HCT116 (cell line): Measurements from ENCODE around the gene MIEF2. TPM values are rescaled to one million over a fixed set of nuclear protein-coding genes. Genes with fewer than 3 reads are reported as not detected.

Experiments used
- ATAC-seq: fragments of 200-7000 bp; cut with Tn5 transposase; 2 replicates; pipeline ENCODE4 v1.9.1; 2020; ENCODE audit warnings: mild to moderate bottlenecking, moderate library complexity
- Bru-seq: library from RNA; stranded (reverse); fragments of 400-500 nt; gene quantifications from one replicate; lab custom pipeline; 2021; lab: Mats Ljungman, UMichigan
- BruChase-seq, 2 experiments: library from RNA; stranded (reverse); fragments of 400-500 nt; gene quantifications; one replicate each; lab custom pipeline; 2021; lab: Mats Ljungman, UMichigan
- BruUV-seq: library from RNA; stranded (reverse); fragments of 400-500 nt; replicated peaks from 2 replicates; lab custom pipeline; 2021; lab: Mats Ljungman, UMichigan
- CTCF ChIA-PET: fragments of 300-600 bp; sonication (Branson Sonifier 250); formaldehyde crosslinking; loops from one replicate; lab custom pipeline; 2021; ENCODE audit warnings: antibody characterized with exemption; lab: Charles Lee
- POLR2A ChIA-PET: fragments of 300-600, 350-600 bp; sonication (Branson Sonifier 250); formaldehyde crosslinking; loops from one replicate; lab custom pipeline; 2021; ENCODE audit warnings: antibody characterized with exemption; lab: Charles Lee
- RAD21 ChIA-PET, 2 experiments: fragments of 300-600 bp; sonication (Branson Sonifier 250); formaldehyde crosslinking; loops; one replicate each; lab custom pipeline; 2023; ENCODE audit warnings: low total read pairs in 2 of 2; ENCODE audit not compliant: uncharacterized antibody in 2 of 2, unreplicated experiment in 2 of 2, low non-redundant PET in 1 of 2; lab: Charles Lee
- DNase-seq: peaks from one replicate; pipeline ENCODE4 v3.0.0-alpha.2; 2010; ENCODE audit warnings: low read depth, low spot score
- H2AFZ ChIP-seq: fragments of 200-600 bp; shearing (Covaris generic), sonication (generic); 2 replicates; pipeline ENCODE4 v1.6.1; 2017; ENCODE audit warnings: low read depth, mixed run types, mixed read lengths, antibody characterized with exemption, low read length; ENCODE audit not compliant: poor library complexity, severe bottlenecking
- H3K27ac ChIP-seq: 2 replicates; pipeline ENCODE4 v1.5.1; 2012; ENCODE audit warnings: low read depth, low read length
- H3K27me3 ChIP-seq: fragments of 200-600 bp; sonication (generic); 2 replicates; pipeline ENCODE4 v1.6.1; 2016; ENCODE audit warnings: mixed run types, low read length, mixed read lengths; ENCODE audit not compliant: insufficient read depth
- H3K36me3 ChIP-seq, 2 experiments: fragments of 200-500 bp in 1 of 2; fragments of 200-600 bp in 1 of 2; sonication (Bioruptor generic) in 1 of 2; sonication (generic) in 1 of 2; 2 replicates each; pipeline versions ENCODE4 v1.5.1 to v1.6.1; 2014 to 2016; ENCODE audit warnings: low read length in 2 of 2, inconsistent platforms in 1 of 2, mixed read lengths in 1 of 2, mixed run types in 1 of 2; ENCODE audit not compliant: insufficient read depth in 2 of 2, control insufficient read depth in 1 of 2
- H3K4me1 ChIP-seq, 2 experiments: fragments of 200-600 bp in 1 of 2; sonication (generic) in 1 of 2; 2 replicates each; pipeline versions ENCODE4 v1.5.1 to v1.6.1; 2012 to 2017; ENCODE audit warnings: low read length in 2 of 2, inconsistent platforms in 1 of 2, mild to moderate bottlenecking in 1 of 2, mixed read lengths in 1 of 2, mixed run types in 1 of 2, moderate library complexity in 1 of 2; ENCODE audit not compliant: insufficient read depth in 2 of 2, control insufficient read depth in 1 of 2
- H3K4me2 ChIP-seq: fragments of 200-600 bp; sonication (generic); 2 replicates; pipeline ENCODE4 v1.6.1; 2017; ENCODE audit warnings: mixed run types, low read length, mixed read lengths
- H3K4me3 ChIP-seq, 2 experiments: fragments of 200-600 bp in 1 of 2; sonication (generic) in 1 of 2; replicated peaks in 1 of 2; 2 replicates each; pipeline ENCODE4 v1.5.1; 2011 to 2016; ENCODE audit warnings: low read length in 2 of 2, control low read depth in 1 of 2, low read depth in 1 of 2, mild to moderate bottlenecking in 1 of 2, mixed read lengths in 1 of 2, mixed run types in 1 of 2
- H3K79me2 ChIP-seq: fragments of 200-600 bp; sonication (generic); 2 replicates; pipeline ENCODE4 v1.6.1; 2017; ENCODE audit warnings: mild to moderate bottlenecking, mixed run types, low read length, moderate library complexity, mixed read lengths; ENCODE audit not compliant: insufficient read depth
- H3K9ac ChIP-seq: fragments of 200-600 bp; sonication (generic); 2 replicates; pipeline ENCODE4 v1.6.1; 2016; ENCODE audit warnings: low read length, mixed read lengths
- H3K9me2 ChIP-seq: fragments of 200-600 bp; sonication (generic), shearing (Covaris generic); 2 replicates; pipeline ENCODE4 v1.6.1; 2017; ENCODE audit warnings: mixed run types, mild to moderate bottlenecking, moderate library complexity; ENCODE audit not compliant: insufficient read depth
- H3K9me3 ChIP-seq, 2 experiments: fragments of 200-500 bp in 1 of 2; fragments of 200-600 bp in 1 of 2; sonication (Bioruptor generic) in 1 of 2; sonication (generic) in 1 of 2; 2 replicates each; pipeline ENCODE4 v1.6.1; 2014 to 2017; ENCODE audit warnings: low read length in 2 of 2, mixed read lengths in 2 of 2, inconsistent platforms in 1 of 2, low read depth in 1 of 2, mild to moderate bottlenecking in 1 of 2, mixed run types in 1 of 2, moderate library complexity in 1 of 2; ENCODE audit not compliant: control insufficient read depth in 1 of 2, insufficient read depth in 1 of 2
- H4K20me1 ChIP-seq: fragments of 200-600 bp; sonication (generic), shearing (Covaris generic); 2 replicates; pipeline ENCODE4 v1.6.1; 2017; ENCODE audit warnings: mixed run types, mild to moderate bottlenecking, moderate library complexity; ENCODE audit not compliant: insufficient read depth
- POLR2A ChIP-seq: IDR thresholded peaks from 2 replicates; pipeline ENCODE4 v1.7.0; 2011; ENCODE audit warnings: borderline replicate concordance; ENCODE audit not compliant: insufficient read depth, insufficient read length; ENCODE audit errors: extremely low read depth
- POLR2AphosphoS5 ChIP-seq: IDR thresholded peaks from 2 replicates; pipeline ENCODE4 v1.6.1; 2011; ENCODE audit warnings: mild to moderate bottlenecking, low read depth, low read length, moderate library complexity
- SP1 ChIP-seq: IDR thresholded peaks from 2 replicates; pipeline ENCODE4 v1.6.1; 2012; ENCODE audit warnings: low read depth
- TCF7L2 ChIP-seq: IDR thresholded peaks from 2 replicates; pipeline ENCODE4 v1.7.0; 2011; ENCODE audit warnings: borderline replicate concordance, inconsistent platforms; ENCODE audit not compliant: insufficient read depth, insufficient read length; ENCODE audit errors: extremely low read depth
- ZFX ChIP-seq: fragments of 450-650 bp; IDR thresholded peaks from 2 replicates; pipeline ENCODE4 v1.6.1; 2017
- intact Hi-C: fragments of 100-400 bp; cut with micrococcal nuclease; formaldehyde crosslinking; loops from 2 replicates; pipeline ENCODE4 v1.10.0; 2022
- long read RNA-seq: library from polyadenylated mRNA; unstranded; transcript quantifications from one replicate; pipeline ENCODE4 v2.0.0, GENCODE V29; 2021; ENCODE audit not compliant: unreplicated experiment
- polyA plus RNA-seq: library from polyadenylated mRNA; unstranded; fragments of >200 nt; gene quantifications from 2 replicates; pipeline ENCODE4 v1.2.1, GENCODE V29; 2012; ENCODE audit warnings: missing spikeins
- total RNA-seq: library from RNA; stranded (reverse); gene quantifications from one replicate; pipeline ENCODE4 v1.2.1, GENCODE V29; 2021; ENCODE audit not compliant: unreplicated experiment
- TF ChIP-seq, protein P1 (sequence below): IDR thresholded peaks from 2 replicates; pipeline ENCODE4 v1.6.1; 2012; ENCODE audit warnings: low read depth
- TF ChIP-seq, protein P2 (sequence below): IDR thresholded peaks from 2 replicates; pipeline ENCODE4 v1.6.1; 2012

MIEF2 gene, protein sequence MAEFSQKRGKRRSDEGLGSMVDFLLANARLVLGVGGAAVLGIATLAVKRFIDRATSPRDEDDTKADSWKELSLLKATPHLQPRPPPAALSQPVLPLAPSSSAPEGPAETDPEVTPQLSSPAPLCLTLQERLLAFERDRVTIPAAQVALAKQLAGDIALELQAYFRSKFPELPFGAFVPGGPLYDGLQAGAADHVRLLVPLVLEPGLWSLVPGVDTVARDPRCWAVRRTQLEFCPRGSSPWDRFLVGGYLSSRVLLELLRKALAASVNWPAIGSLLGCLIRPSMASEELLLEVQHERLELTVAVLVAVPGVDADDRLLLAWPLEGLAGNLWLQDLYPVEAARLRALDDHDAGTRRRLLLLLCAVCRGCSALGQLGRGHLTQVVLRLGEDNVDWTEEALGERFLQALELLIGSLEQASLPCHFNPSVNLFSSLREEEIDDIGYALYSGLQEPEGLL
- total RNA-seq (9.3 TPM), Bru-seq, nascent RNA (percentile 59 among the genes with signal in this experiment), BruChase-seq, experiment 1, labeled RNA remaining after a 6-hour chase (percentile 35 among the genes with signal in this experiment), BruChase-seq, experiment 2, labeled RNA remaining after a 2-hour chase (percentile 64 among the genes with signal in this experiment)
- polyA plus RNA-seq: 7.3 and 9.9 TPM in 2 replicates
- long read RNA-seq, transcript MIEF2-201 (4 exons, 3,364 nt): major isoform, 14 of 24 reads
- long read RNA-seq, partial matches to known transcripts: 1 of 24 reads
- long read RNA-seq, other reads (novel, unspliced or antisense): 7 of 24 reads

DNA sequence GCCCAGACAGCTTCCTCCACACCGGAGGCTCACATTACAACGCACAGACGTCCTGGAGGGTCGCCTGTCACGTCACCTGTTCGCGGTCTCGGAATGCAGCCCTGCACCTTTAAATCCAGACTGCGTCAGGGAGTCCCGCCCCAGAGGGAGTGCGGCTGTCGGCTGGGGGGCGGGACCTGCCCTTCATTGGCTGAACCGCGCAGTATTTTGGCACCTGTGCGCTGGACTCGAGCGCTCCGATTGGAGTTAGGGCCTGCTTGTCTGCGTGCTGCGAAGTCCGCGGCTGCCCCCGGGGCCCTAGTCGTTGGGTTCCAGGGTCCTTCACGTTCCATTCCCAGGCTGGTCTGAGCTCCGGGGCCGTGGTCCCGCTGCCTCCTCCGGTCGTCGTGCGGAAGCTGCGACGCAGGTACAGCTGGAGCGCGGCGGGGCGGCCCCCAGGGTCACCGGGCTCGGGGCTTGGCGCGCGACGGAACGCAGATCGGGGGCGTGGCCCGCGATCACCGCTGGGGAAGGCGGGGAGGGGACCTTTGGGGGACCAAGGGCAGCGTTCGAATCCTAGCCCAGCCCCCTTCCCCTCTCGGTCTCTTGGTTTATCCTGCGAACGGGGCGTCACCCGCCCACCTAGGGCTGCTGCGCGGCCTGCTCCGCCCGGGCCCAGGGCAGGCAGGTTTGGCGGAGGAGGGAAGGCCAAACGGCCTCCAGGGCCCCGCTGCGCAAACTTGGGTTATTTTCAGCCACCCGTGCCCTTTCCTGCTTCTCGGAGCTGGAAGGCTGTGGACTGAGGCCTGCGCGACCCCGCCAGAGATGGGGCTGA, at the start of gene MIEF2:
TSS of gene MIEF2 (plus strand) at position 331 of the 814 bp plus-strand sequence. CDS start 2,059 bp downstream, outside the sequence.
- TF ChIP-seq POLR2A: peak; percentile 9
- peak; percentile 58 for TF ChIP-seq POLR2AphosphoS5
- TF ChIP-seq, protein P1, sequence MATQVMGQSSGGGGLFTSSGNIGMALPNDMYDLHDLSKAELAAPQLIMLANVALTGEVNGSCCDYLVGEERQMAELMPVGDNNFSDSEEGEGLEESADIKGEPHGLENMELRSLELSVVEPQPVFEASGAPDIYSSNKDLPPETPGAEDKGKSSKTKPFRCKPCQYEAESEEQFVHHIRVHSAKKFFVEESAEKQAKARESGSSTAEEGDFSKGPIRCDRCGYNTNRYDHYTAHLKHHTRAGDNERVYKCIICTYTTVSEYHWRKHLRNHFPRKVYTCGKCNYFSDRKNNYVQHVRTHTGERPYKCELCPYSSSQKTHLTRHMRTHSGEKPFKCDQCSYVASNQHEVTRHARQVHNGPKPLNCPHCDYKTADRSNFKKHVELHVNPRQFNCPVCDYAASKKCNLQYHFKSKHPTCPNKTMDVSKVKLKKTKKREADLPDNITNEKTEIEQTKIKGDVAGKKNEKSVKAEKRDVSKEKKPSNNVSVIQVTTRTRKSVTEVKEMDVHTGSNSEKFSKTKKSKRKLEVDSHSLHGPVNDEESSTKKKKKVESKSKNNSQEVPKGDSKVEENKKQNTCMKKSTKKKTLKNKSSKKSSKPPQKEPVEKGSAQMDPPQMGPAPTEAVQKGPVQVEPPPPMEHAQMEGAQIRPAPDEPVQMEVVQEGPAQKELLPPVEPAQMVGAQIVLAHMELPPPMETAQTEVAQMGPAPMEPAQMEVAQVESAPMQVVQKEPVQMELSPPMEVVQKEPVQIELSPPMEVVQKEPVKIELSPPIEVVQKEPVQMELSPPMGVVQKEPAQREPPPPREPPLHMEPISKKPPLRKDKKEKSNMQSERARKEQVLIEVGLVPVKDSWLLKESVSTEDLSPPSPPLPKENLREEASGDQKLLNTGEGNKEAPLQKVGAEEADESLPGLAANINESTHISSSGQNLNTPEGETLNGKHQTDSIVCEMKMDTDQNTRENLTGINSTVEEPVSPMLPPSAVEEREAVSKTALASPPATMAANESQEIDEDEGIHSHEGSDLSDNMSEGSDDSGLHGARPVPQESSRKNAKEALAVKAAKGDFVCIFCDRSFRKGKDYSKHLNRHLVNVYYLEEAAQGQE: no peak
- peak; percentile 97 for TF ChIP-seq SP1
- TF ChIP-seq, protein P2, sequence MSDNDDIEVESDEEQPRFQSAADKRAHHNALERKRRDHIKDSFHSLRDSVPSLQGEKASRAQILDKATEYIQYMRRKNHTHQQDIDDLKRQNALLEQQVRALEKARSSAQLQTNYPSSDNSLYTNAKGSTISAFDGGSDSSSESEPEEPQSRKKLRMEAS: peak; percentile 85
- peak; percentile 77 for TF ChIP-seq ZFX
- TF ChIP-seq TCF7L2: no peak
- ATAC-seq (peak; percentile 83), DNase-seq (peak; percentile 90)
- H2AFZ ChIP-seq: no peak within 1 kb of the TSS
- H3K79me2 ChIP-seq: peaks cover 46% of the 10 kb centered on the region
- peak within 1 kb of the TSS; percentile 99 for H3K4me2 ChIP-seq
- peak within 1 kb of the TSS; percentile 55 to 86 for H3K4me3 ChIP-seq
- H3K4me1 ChIP-seq: peaks cover 33 to 43% of the 10 kb centered on the region in 2 experiments
- POLR2A ChIA-PET: interaction anchor here (0.6 to 1.8 kb wide), 2 partner anchors 10 to 47 kb away, joined by 3 to 5 read pairs; no protein-coding TSS in a partner anchor
- no peaks in the 10 kb centered on the region for H3K9me2 ChIP-seq
- intact Hi-C loops: loop anchor here (2.0 to 5.0 kb wide), 2 partner anchors 36 to 52 kb away; partner anchors contain the start of genes LLGL1 and TOP3A
- RAD21 ChIA-PET: interaction anchor here in 1 of 2 experiments (0.5 kb wide), 1 partner anchor 100 kb away, joined by 4 read pairs; no protein-coding TSS in a partner anchor
- BruUV-seq: TSS peak; percentile 51
- H3K36me3 ChIP-seq: peaks cover 9 to 14% of the 10 kb centered on the region in 2 experiments; a peak in 3 of 4 replicates
- no peaks in the 10 kb centered on the region for H3K27me3 ChIP-seq
- CTCF ChIA-PET: no interaction called here
- H4K20me1 ChIP-seq: no peaks in the 10 kb centered on the region
- no peaks in the 10 kb centered on the region for H3K9me3 ChIP-seq
- H3K27ac ChIP-seq: peak within 1 kb of the TSS; percentile 94
- H3K9ac ChIP-seq: peak within 1 kb of the TSS; percentile 86
